Astrocyte (in vitro differentiated cells and primary cell): ENCODE data around the gene PLG. TPM values are rescaled to one million over a fixed set of nuclear protein-coding genes. Genes with fewer than 3 reads are reported as not detected.
"Not testable (repeated sequence)": the region's sequence is repeated elsewhere in the genome, so short reads cannot be mapped to it uniquely, and the experiment has no call there.

Experiments used
- DNase-seq: peaks from one replicate; pipeline ENCODE4 v3.0.0-alpha.2; 2010; ENCODE audit warnings: low read depth
- FAIRE-seq: peaks from 2 replicates; lab custom pipeline; 2011; peaks lifted over from hg19 to GRCh38; lab: Jason Lieb, UNC
- H2AFZ ChIP-seq: 2 replicates; pipeline ENCODE4 v1.6.0; 2012; ENCODE audit warnings: low read depth, low read length, inconsistent platforms
- H3K27ac ChIP-seq: 2 replicates; pipeline ENCODE4 v1.5.1; 2011; ENCODE audit warnings: low read depth, low read length, inconsistent platforms
- H3K27me3 ChIP-seq: 2 replicates; pipeline ENCODE4 v1.6.0; 2011; ENCODE audit warnings: low read length, inconsistent platforms; ENCODE audit not compliant: insufficient read depth
- H3K36me3 ChIP-seq: 2 replicates; pipeline ENCODE4 v1.5.1; 2011; ENCODE audit warnings: low read length, inconsistent platforms; ENCODE audit not compliant: insufficient read depth
- H3K4me1 ChIP-seq: 2 replicates; pipeline ENCODE4 v1.5.1; 2011; ENCODE audit warnings: low read length, inconsistent platforms; ENCODE audit not compliant: insufficient read depth
- H3K4me2 ChIP-seq: 2 replicates; pipeline ENCODE4 v1.6.0; 2012; ENCODE audit warnings: low read length, inconsistent platforms
- H3K4me3 ChIP-seq: 2 replicates; pipeline ENCODE4 v1.5.1; 2011; ENCODE audit warnings: low read depth, mild to moderate bottlenecking, low read length, inconsistent platforms; ENCODE audit not compliant: insufficient read depth
- H3K79me2 ChIP-seq: 2 replicates; pipeline ENCODE4 v1.6.0; 2012; ENCODE audit warnings: mild to moderate bottlenecking, low read length, inconsistent platforms; ENCODE audit not compliant: insufficient read depth
- H3K9ac ChIP-seq: 2 replicates; pipeline ENCODE4 v1.6.0; 2012; ENCODE audit warnings: mild to moderate bottlenecking, low read length, inconsistent platforms
- H3K9me3 ChIP-seq: 2 replicates; pipeline ENCODE4 v1.5.1; 2012; ENCODE audit warnings: low read depth, mild to moderate bottlenecking, low read length, inconsistent platforms; ENCODE audit not compliant: insufficient read depth
- H4K20me1 ChIP-seq: 2 replicates; pipeline ENCODE4 v1.6.0; 2012; ENCODE audit warnings: low read length, inconsistent platforms; ENCODE audit not compliant: insufficient read depth
- H3K27ac Mint-ChIP-seq: one replicate; pipeline ENCODE4 v1.8.0; 2021; ENCODE audit warnings: mild to moderate bottlenecking, mixed read lengths; ENCODE audit not compliant: unreplicated experiment
- H3K27me3 Mint-ChIP-seq: one replicate; pipeline ENCODE4 v1.8.0; 2021; ENCODE audit warnings: low read depth, mixed read lengths; ENCODE audit not compliant: unreplicated experiment
- H3K36me3 Mint-ChIP-seq: one replicate; pipeline ENCODE4 v1.8.0; 2021; ENCODE audit warnings: low read depth, mixed read lengths; ENCODE audit not compliant: unreplicated experiment
- H3K4me1 Mint-ChIP-seq: one replicate; pipeline ENCODE4 v1.8.0; 2021; ENCODE audit warnings: low read depth, mixed read lengths; ENCODE audit not compliant: unreplicated experiment
- H3K4me3 Mint-ChIP-seq: one replicate; pipeline ENCODE4 v1.8.0; 2021; ENCODE audit warnings: mild to moderate bottlenecking, moderate library complexity, mixed read lengths; ENCODE audit not compliant: unreplicated experiment
- H3K9me3 Mint-ChIP-seq: one replicate; pipeline ENCODE4 v1.8.0; 2021; ENCODE audit warnings: mild to moderate bottlenecking, mixed read lengths; ENCODE audit not compliant: unreplicated experiment
- CTCF ChIP-seq: IDR thresholded peaks from 2 replicates; pipeline ENCODE4 v1.5.1; 2011; ENCODE audit warnings: low read depth, mild to moderate bottlenecking, inconsistent platforms, low read length, moderate library complexity; ENCODE audit not compliant: insufficient read depth
- EZH2 ChIP-seq: IDR thresholded peaks from 2 replicates; pipeline ENCODE4 v1.6.1; 2012; ENCODE audit warnings: mild to moderate bottlenecking, low read length, inconsistent platforms; ENCODE audit not compliant: insufficient read depth
- total RNA-seq: library from RNA; stranded (reverse); gene quantifications from 2 replicates; pipeline ENCODE4 v1.2.1, GENCODE V29; 2021

The PLG gene
- total RNA-seq, 1 donor from 2014 or later = 0.16 TPM

- FAIRE-seq = no peak
- no peak overlapping the region for H3K27ac Mint-ChIP-seq
- no peaks in the 10 kb centered on the region for H3K4me1 ChIP-seq
Measured at GRCh38 chr6:160781298-160781697, 79.3 kb downstream of the PLG start.

GRCh38 chr6:160782228-160782627 lies 80.2 kb downstream of the PLG start:
- peaks cover 4% of the 10 kb centered on the region for H3K9me3 ChIP-seq
- H3K79me2 ChIP-seq = no peaks in the 10 kb centered on the region
- no peak overlapping the region for H3K4me2 ChIP-seq
- no peak for DNase-seq
- no peaks in the 10 kb centered on the region for H4K20me1 ChIP-seq
- no peak overlapping the region for H3K4me3 ChIP-seq
- no peaks in the 10 kb centered on the region for H3K27me3 Mint-ChIP-seq
- no peak overlapping the region for H3K4me3 Mint-ChIP-seq
- H3K9me3 Mint-ChIP-seq = peaks cover 3% of the 10 kb centered on the region
- no peak overlapping the region for H3K9ac ChIP-seq
- no peak overlapping the region for H3K27ac ChIP-seq
- no peak for TF ChIP-seq EZH2
- no peak for TF ChIP-seq CTCF
- H3K4me1 Mint-ChIP-seq = no peaks in the 10 kb centered on the region
- H3K4me1 ChIP-seq = no peaks in the 10 kb centered on the region
- no peaks in the 10 kb centered on the region for H3K27me3 ChIP-seq
- H3K36me3 ChIP-seq = no peaks in the 10 kb centered on the region
- H3K27ac Mint-ChIP-seq = no peak overlapping the region
- no peak overlapping the region for H2AFZ ChIP-seq
- FAIRE-seq = no peak
- no peaks in the 10 kb centered on the region for H3K36me3 Mint-ChIP-seq

More at GRCh38 chr6:160781298-160781697, 79.3 kb downstream of the PLG start:
- no peak overlapping the region for H3K4me2 ChIP-seq
- Mint-ChIP-seq H3K36me3 (no peaks in the 10 kb centered on the region), H3K4me3 (no peak overlapping the region), H3K4me1 (no peaks in the 10 kb centered on the region), H3K9me3 (peaks cover 3% of the 10 kb centered on the region), H3K27me3 (no peaks in the 10 kb centered on the region)
- no peak overlapping the region for H3K4me3 ChIP-seq
- no peak overlapping the region for H3K27ac ChIP-seq
- no peaks in the 10 kb centered on the region for H3K36me3 ChIP-seq
- no peak overlapping the region for H3K9ac ChIP-seq
- no peaks in the 10 kb centered on the region for H3K27me3 ChIP-seq
- H4K20me1 ChIP-seq = no peaks in the 10 kb centered on the region
- H3K79me2 ChIP-seq = no peaks in the 10 kb centered on the region
- DNase-seq = no peak
- no peak overlapping the region for H2AFZ ChIP-seq
- peaks cover 4% of the 10 kb centered on the region for H3K9me3 ChIP-seq
- TF ChIP-seq CTCF = no peak

GRCh38 chr6:160783741-160784140 lies 81.7 kb downstream of the PLG start:
- H3K27me3 ChIP-seq = no peaks in the 10 kb centered on the region
- H3K27me3 Mint-ChIP-seq = no peaks in the 10 kb centered on the region

GRCh38 chr6:160788126-160788525 lies 86.1 kb downstream of the PLG start:
- H3K9me3 Mint-ChIP-seq, H3K4me1 Mint-ChIP-seq, H3K27ac ChIP-seq, H3K79me2 ChIP-seq, H3K9ac ChIP-seq, H3K36me3 ChIP-seq, H3K4me3 ChIP-seq, H3K27me3 Mint-ChIP-seq, H3K27me3 ChIP-seq, H3K27ac Mint-ChIP-seq, H3K4me3 Mint-ChIP-seq, H3K36me3 Mint-ChIP-seq, H4K20me1 ChIP-seq, H3K4me2 ChIP-seq, FAIRE-seq, H2AFZ ChIP-seq, H3K9me3 ChIP-seq, H3K4me1 ChIP-seq, DNase-seq: not testable (repeated sequence)

More at GRCh38 chr6:160783741-160784140, 81.7 kb downstream of the PLG start:
- H3K4me2 ChIP-seq = no peak overlapping the region
- FAIRE-seq (no peak), DNase-seq (no peak)
- no peak overlapping the region for H3K27ac ChIP-seq
- no peaks in the 10 kb centered on the region for H3K4me1 ChIP-seq
- H4K20me1 ChIP-seq = no peaks in the 10 kb centered on the region
- H3K4me1 Mint-ChIP-seq = no peaks in the 10 kb centered on the region
- no peaks in the 10 kb centered on the region for H3K36me3 Mint-ChIP-seq
- no peak overlapping the region for H2AFZ ChIP-seq
- H3K9me3 ChIP-seq = peaks cover 4% of the 10 kb centered on the region
- TF ChIP-seq EZH2 (no peak), CTCF (no peak)
- no peaks in the 10 kb centered on the region for H3K36me3 ChIP-seq
- peaks cover 3% of the 10 kb centered on the region for H3K9me3 Mint-ChIP-seq
- H3K79me2 ChIP-seq = no peaks in the 10 kb centered on the region
- no peak overlapping the region for H3K9ac ChIP-seq
- H3K4me3 Mint-ChIP-seq = no peak overlapping the region
- no peak overlapping the region for H3K4me3 ChIP-seq
- no peak overlapping the region for H3K27ac Mint-ChIP-seq
